Measurements from ENCODE around the gene PNMA6A.

DNA sequence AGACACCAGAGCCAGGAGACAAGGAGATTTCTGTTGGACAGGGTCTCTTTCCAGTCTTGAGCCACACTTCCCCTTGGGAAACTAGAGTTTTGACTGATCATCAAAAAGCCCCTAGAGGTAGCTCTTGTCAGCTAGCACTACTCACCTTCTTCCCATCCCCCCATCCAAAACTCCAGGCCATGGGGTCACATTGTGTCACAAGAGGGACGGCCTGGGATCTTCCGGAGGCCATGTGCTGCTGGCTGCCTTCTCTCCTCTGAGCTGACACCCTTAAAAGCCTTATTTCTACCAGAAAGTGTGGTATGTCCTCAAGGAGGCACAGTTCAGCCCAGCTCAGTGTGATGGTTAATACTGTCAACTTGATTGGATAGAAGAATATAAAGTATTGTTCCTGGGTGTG lies 8.2 kb upstream of the PNMA6A start:
- no peak for TF ChIP-seq GATA3 (IDR thresholded peaks at IDR 0.05; ENCODE audit: low read depth, low read length)
- TF ChIP-seq GATA2 (IDR thresholded peaks at IDR 0.05; ENCODE audit: low read depth, low read length) = no peak
